ENCODE data around the gene STX10.

The STX10 gene

DNA sequence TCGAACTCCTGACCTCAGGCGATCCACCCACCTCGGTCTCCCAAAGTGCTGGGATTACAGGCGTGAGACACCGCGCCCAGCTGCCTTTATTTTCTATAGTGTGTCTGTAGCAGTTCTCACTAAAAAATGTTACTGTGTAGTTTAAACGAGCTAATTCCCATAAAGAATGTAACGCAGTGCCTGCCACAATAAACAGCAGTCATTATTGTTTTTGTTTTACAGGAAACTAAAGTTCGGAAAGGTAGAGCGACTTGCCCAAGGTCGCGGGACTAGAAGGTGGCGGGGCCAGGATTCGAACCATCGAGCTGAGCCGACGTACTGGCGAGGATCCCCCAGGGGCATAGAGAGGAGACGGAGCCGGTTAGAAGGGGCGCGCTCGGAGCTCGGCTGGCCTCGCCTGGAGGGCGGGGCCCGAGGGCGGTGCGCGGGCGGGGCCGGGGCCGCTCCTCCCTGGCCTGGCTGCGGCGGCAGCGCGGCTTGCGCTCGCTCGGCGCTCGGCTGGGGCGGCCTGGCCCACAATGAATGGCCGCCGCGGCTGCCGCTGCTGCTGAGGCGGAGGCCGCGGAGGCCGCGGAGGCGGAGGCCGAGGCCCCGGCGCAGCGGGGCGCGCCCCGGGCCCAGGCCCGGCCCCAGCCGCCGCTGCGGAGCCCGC, 32.3 kb downstream of the STX10 start, which contains the start of gene NACC1:
TSS of gene NACC1 (plus strand) at position 493 of the 652 bp plus-strand sequence. CDS start 16,944 bp downstream, outside the sequence.
- peak; percentile 89 for DNase-seq

- no peak for DNase-seq
Measured at GRCh38 chr19:13117176-13117771, 32.9 kb downstream of the STX10 start.

GRCh38 chr19:13116282-13117175, 33.6 kb downstream of the STX10 start, which contains the start of gene TRMT1:
TRMT1 (minus strand) TSS chr19:13116740; CDS start chr19:13116399, 341 bp downstream.
- peak; percentile 90 for DNase-seq

DNA sequence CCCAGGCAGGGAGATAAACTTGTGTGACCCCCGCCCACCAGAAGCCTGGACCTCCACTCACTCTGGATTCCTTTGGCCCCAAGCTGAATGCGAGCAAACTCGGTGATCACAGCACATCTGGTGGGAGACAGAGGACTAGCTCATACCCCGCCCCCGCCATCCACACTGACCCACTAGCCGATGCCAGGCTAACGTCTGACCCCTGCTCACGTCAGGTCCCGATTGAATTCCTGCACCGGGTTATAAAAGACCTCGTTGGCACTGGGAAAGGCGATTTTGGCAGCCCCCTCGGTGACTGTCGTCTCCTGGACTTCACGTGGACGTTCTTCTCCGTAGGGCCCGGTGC, 34.3 kb downstream of the STX10 start:
- DNase-seq = no peak

GRCh38 chr19:13112555-13112954, 37.6 kb downstream of the STX10 start:
- DNase-seq = no peak

- no peak for DNase-seq
Measured at GRCh38 chr19:13110099-13110610, 40.0 kb downstream of the STX10 start.

DNA sequence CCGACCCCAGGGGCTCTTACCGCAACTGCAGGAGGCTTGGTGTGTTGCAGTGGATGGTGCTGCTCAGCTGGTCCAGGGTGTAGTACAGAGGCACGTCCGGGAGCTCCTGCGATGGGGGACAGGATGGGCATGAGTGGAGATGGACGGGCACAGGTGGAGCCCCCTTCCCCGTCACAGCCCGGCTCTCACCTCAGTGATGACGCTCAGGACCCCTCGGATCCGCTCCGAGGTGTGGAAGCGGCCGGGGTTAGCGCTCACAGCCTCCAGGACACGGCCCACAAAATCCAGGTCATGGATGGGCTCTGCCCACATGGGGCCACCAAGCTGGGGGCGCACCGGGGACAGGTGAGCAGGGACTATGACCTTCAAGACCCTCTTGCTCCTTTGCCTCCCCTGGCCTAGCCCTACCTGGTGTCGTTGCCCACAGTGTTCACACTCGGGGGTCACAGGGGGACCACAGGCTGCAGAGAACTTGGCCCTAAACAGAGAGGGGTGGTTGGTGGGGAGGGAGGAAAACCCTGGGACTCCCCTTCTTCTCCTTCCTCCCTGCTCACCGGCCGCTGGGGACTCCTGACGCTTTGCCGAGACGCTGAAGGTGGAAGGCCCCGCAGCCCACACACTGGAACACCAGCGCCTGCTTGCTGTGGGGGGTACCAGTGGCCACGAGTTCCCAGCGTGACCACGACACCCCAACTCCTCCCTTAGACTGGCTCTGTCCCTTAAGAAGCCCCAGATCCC, 40.6 kb downstream of the STX10 start:
- no peak for DNase-seq

DNA sequence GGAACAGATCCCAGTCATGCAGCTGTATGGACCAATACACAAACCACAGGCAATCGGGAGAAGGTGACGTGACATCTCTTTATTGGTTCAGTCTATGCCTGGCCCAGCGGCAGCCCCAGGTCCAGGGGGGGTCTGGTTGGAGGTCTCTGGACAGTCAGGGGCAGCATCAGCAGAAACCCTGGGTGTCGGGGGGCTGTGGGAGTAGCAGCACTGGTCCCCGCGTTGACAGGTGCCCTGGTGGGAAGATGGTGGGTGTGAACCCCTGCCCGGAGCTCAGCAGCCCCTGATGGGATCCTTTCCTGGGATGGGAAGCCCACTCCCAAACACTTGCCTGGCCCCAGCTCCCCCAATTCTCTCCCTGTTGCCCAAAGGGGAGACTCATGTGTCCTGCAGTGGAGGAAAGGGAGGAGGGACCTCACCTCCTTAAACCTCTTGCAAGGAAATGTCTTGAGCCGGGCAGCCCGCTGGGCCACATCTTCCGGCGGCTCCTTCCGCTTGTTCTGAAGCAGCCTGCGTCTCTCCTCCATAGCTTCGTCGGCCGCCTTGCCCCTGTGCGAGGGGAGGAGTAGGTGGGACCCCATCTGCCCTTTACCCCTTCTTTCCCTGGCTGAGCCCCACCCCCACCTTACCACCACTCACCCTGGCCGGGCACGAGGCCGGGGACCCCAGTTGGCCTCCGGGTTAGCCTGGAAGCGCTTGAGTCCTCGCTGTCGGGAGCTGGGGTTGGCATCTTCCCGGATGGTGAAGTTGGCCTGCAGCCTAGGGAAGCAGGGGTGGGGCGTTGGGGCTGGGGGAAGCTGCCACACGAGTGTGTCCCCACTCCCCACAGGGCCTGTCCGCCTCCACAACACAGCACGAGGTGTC, 45.1 kb downstream of the STX10 start:
- no peak for DNase-seq

- peak; percentile 49 for DNase-seq
Measured at GRCh38 chr19:13104360-13104847, 45.8 kb downstream of the STX10 start.

- DNase-seq = no peak
Measured at GRCh38 chr19:13103581-13104359, 46.4 kb downstream of the STX10 start.

- no peak for DNase-seq
Measured at GRCh38 chr19:13102666-13103580, 47.3 kb downstream of the STX10 start, which contains the start of gene LYL1. LYL1 (minus strand) TSS chr19:13102858; CDS start chr19:13101171, 1,687 bp downstream.

DNA sequence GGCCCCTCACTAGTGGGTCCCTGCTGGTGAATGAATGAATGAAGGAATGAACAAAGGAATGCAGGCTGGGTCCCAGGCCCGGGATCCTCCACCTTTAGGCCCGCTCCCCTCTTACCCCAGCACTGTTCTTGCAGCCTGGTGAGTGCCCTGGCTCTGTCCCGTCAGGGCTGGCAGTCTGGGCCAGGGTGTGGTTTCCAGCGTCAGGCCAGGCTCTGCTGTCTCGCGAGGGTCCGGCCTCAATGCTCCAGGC, 47.8 kb downstream of the STX10 start:
- DNase-seq = no peak

DNA sequence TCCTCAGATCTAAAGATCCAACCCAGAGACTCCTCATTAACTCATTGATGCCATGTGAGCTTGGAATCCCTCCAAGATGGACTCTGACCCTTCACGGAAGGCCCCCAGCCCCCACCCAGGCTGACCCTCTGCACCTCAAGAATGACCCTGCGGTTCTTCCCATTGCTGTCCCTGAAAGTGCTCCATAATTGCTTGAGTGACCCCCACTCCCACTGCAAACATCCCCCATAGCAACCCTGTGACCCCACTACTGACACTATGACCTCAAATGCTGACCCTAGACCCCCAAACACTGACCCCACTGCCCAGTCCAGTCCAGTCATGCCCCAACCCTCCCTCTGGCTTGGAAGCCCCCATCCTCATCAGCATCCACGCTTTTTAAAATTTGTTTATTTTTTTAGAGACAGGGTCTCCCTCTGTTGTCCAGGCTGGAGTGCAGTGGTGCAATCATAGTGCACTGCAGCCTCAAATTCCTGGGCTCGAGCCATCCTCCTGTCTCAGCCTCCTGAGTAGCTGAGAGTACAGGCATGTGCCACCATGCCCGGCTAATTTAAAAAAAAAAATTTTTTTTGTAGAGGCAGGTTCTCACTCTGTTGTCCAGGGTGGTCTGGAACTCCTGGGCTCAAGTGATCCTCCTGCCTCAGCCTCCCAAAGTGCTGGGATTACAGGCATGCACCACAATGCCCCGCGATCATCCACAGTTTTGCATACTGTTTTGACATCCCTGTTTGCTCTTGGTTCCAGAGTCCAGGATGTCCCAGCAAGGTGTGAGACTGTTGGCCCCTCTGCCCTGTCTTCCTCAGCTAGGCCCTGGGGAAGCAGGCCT, 48.4 kb downstream of the STX10 start:
- no peak for DNase-seq

- no peak for DNase-seq
Measured at GRCh38 chr19:13100841-13101589, 49.2 kb downstream of the STX10 start.

DNA sequence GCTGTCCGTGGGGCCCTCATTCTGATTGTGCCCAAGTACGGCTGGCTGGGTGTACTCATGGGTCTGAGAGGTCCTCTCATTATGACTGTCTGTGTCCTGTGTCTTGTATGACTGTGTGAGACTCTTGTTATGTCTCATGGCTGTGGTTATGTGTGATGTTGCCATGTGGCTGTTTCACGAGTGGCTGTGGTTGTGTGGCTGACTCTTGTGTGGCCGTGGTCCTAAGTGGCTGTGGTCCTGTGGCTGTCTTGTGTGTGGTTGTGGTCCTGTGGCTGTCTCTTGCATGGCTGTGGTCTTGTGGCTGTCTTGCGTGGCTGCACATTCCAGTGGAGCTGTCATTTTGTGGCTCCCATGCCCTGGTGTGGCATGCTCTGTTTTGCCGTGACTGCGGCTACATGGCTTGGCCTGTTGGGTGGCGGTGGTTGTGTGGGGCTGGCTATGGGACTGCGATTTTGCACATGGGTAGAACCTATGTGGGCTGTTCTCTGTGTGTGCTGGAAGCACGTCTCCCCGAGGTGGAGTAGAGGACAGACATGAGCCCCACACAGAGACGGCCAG, 50.1 kb downstream of the STX10 start:
- no peak for DNase-seq

GRCh38 chr19:13099073-13099999, 50.8 kb downstream of the STX10 start:
- DNase-seq = no peak
